OCI-LY1 (cell line): Measurements from ENCODE around the gene CR1.
"Not testable (repeated sequence)": the region's sequence is repeated elsewhere in the genome, so short reads cannot be mapped to it uniquely, and the experiment has no call there.

Source experiments
- H2AFZ ChIP-seq: fragments of 200-600 bp; sonication (generic), shearing (Covaris generic); 2 replicates; pipeline ENCODE4 v1.6.0; 2014; ENCODE audit warnings: antibody characterized with exemption, mild to moderate bottlenecking, low read length
- H3F3A ChIP-seq: fragments of 200-600 bp; sonication (generic), shearing (Covaris generic); 2 replicates; pipeline ENCODE4 v1.6.0; 2014; ENCODE audit warnings: mild to moderate bottlenecking, antibody characterized with exemption, low read length, moderate library complexity; ENCODE audit not compliant: insufficient read depth
- H3K27ac ChIP-seq: fragments of 200-600 bp; sonication (generic); 2 replicates; pipeline ENCODE4 v1.5.1; 2014; ENCODE audit warnings: low read length, mixed run types, mild to moderate bottlenecking, low read depth; ENCODE audit not compliant: poor library complexity, severe bottlenecking
- H3K27me3 ChIP-seq: fragments of 200-600 bp; sonication (generic); 2 replicates; pipeline ENCODE4 v1.6.0; 2014; ENCODE audit warnings: antibody characterized with exemption, mild to moderate bottlenecking, low read length, moderate library complexity; ENCODE audit not compliant: insufficient read depth
- H3K36me3 ChIP-seq: fragments of 200-600 bp; sonication (generic); 2 replicates; pipeline ENCODE4 v1.6.1; 2014; ENCODE audit warnings: mild to moderate bottlenecking, antibody characterized with exemption, low read length, moderate library complexity, mixed read lengths; ENCODE audit not compliant: insufficient read depth
- H3K4me1 ChIP-seq: fragments of 200-600 bp; sonication (generic); 2 replicates; pipeline ENCODE4 v1.5.1; 2014; ENCODE audit warnings: mild to moderate bottlenecking, low read length, moderate library complexity; ENCODE audit not compliant: insufficient read depth, severe bottlenecking
- H3K4me2 ChIP-seq: fragments of 200-600 bp; sonication (generic), shearing (Covaris generic); 2 replicates; pipeline ENCODE4 v1.6.1; 2014; ENCODE audit warnings: low read length
- H3K4me3 ChIP-seq: fragments of 200-600 bp; sonication (generic); 2 replicates; pipeline ENCODE4 v1.5.1; 2014; ENCODE audit warnings: low read length, low read depth, mild to moderate bottlenecking, mixed read lengths; ENCODE audit not compliant: poor library complexity, severe bottlenecking
- H3K79me2 ChIP-seq: fragments of 200-600 bp; shearing (Covaris generic); 2 replicates; pipeline ENCODE4 v1.6.1; 2016; ENCODE audit warnings: mixed run types, low read length, mixed read lengths; ENCODE audit not compliant: insufficient read depth
- H3K9ac ChIP-seq: fragments of 200-600 bp; sonication (generic), shearing (Covaris generic); 2 replicates; pipeline ENCODE4 v1.6.1; 2014; ENCODE audit warnings: mild to moderate bottlenecking, low read length, mixed read lengths
- H3K9me2 ChIP-seq: fragments of 200-600 bp; sonication (generic), shearing (Covaris generic); 2 replicates; pipeline ENCODE4 v1.6.1; 2014; ENCODE audit warnings: low read depth, mild to moderate bottlenecking, low read length, mixed read lengths
- H3K9me3 ChIP-seq: fragments of 200-600 bp; shearing (Covaris generic); 2 replicates; pipeline ENCODE4 v1.6.1; 2014; ENCODE audit warnings: low read length, mixed read lengths
- H4K20me1 ChIP-seq: fragments of 200-600 bp; sonication (generic), shearing (Covaris generic); 2 replicates; pipeline ENCODE4 v1.6.0; 2016; ENCODE audit warnings: mild to moderate bottlenecking, low read length; ENCODE audit not compliant: insufficient read depth
- CTCF ChIP-seq: fragments of 200-600 bp; sonication (generic), shearing (Covaris generic); IDR thresholded peaks from 2 replicates; pipeline ENCODE4 v1.5.1; 2017; ENCODE audit warnings: mild to moderate bottlenecking, antibody characterized with exemption, low read length, moderate library complexity, mixed read lengths
- EZH2 ChIP-seq: fragments of 200-600 bp; sonication (generic), shearing (Covaris generic); IDR thresholded peaks from 2 replicates; pipeline ENCODE4 v1.8.0; 2017; ENCODE audit warnings: borderline replicate concordance, mixed run types, mild to moderate bottlenecking, antibody characterized with exemption, low read length, moderate library complexity, mixed read lengths

The CR1 gene

GRCh38 chr1:207612762-207613161, 116.8 kb downstream of the CR1 start:
- Histone ChIP-seq H3K79me2 (no peaks in the 10 kb centered on the region), H4K20me1 (no peaks in the 10 kb centered on the region), H3K9me2 (no peaks in the 10 kb centered on the region), H3K9ac (no peak overlapping the region), H3K4me3 (no peak overlapping the region), H2AFZ (no peak overlapping the region), H3F3A (no peaks in the 10 kb centered on the region), H3K36me3 (no peaks in the 10 kb centered on the region), H3K27ac (no peak overlapping the region), H3K9me3 (peaks cover 3% of the 10 kb centered on the region; the same call in 1 of the 2 replicates), H3K4me1 (no peaks in the 10 kb centered on the region), H3K27me3 (no peaks in the 10 kb centered on the region), H3K4me2 (no peak overlapping the region)
- TF ChIP-seq CTCF (no peak), EZH2 (no peak)

- no peak overlapping the region for H2AFZ ChIP-seq
- H3K27me3 ChIP-seq, result no peaks in the 10 kb centered on the region
- no peaks in the 10 kb centered on the region for H3K9me2 ChIP-seq
- H3K4me2 ChIP-seq, result no peak overlapping the region
- H3K79me2 ChIP-seq, result no peaks in the 10 kb centered on the region
- H3K4me1 ChIP-seq, result no peaks in the 10 kb centered on the region
- H3K9ac ChIP-seq, result no peak overlapping the region
- H4K20me1 ChIP-seq, result no peaks in the 10 kb centered on the region
- no peak overlapping the region for H3K27ac ChIP-seq
- H3K4me3 ChIP-seq, result no peak overlapping the region
- H3K9me3 ChIP-seq, result no peaks in the 10 kb centered on the region
- H3F3A ChIP-seq, result no peaks in the 10 kb centered on the region
- H3K36me3 ChIP-seq, result no peaks in the 10 kb centered on the region
- TF ChIP-seq CTCF, result peak; percentile 72
- TF ChIP-seq EZH2, result no peak
Measured at GRCh38 chr1:207619871-207620542, 124.0 kb downstream of the CR1 start.

- Histone ChIP-seq H3F3A (no peaks in the 10 kb centered on the region), H3K9me2 (no peaks in the 10 kb centered on the region), H3K9me3 (no peaks in the 10 kb centered on the region), H3K79me2 (no peaks in the 10 kb centered on the region), H3K4me1 (no peaks in the 10 kb centered on the region), H3K36me3 (no peaks in the 10 kb centered on the region), H3K9ac (no peak overlapping the region), H3K4me3 (no peak overlapping the region), H4K20me1 (no peaks in the 10 kb centered on the region), H3K27me3 (no peaks in the 10 kb centered on the region), H3K27ac (no peak overlapping the region), H3K4me2 (no peak overlapping the region), H2AFZ (no peak overlapping the region)
- TF ChIP-seq CTCF, result no peak
- no peak for TF ChIP-seq EZH2
Measured at GRCh38 chr1:207620543-207620893, 124.6 kb downstream of the CR1 start.

- H3K4me2 ChIP-seq, H3K4me1 ChIP-seq, H3K36me3 ChIP-seq, H3K9me3 ChIP-seq, H3K79me2 ChIP-seq, H3F3A ChIP-seq, H3K27ac ChIP-seq, H3K27me3 ChIP-seq, H3K4me3 ChIP-seq, H3K9ac ChIP-seq, H3K9me2 ChIP-seq, H2AFZ ChIP-seq, H4K20me1 ChIP-seq: not testable (repeated sequence)
Measured at GRCh38 chr1:207625504-207626071, 129.6 kb downstream of the CR1 start.
